ENCODE data around the gene AKR1C4.
A peak's percentile ranks its signal among the peaks of the same experiment; 100 is the strongest.
"Not testable (repeated sequence)": the region's sequence is repeated elsewhere in the genome, so short reads cannot be mapped to it uniquely, and the experiment has no call there.

AKR1C4 gene

DNA sequence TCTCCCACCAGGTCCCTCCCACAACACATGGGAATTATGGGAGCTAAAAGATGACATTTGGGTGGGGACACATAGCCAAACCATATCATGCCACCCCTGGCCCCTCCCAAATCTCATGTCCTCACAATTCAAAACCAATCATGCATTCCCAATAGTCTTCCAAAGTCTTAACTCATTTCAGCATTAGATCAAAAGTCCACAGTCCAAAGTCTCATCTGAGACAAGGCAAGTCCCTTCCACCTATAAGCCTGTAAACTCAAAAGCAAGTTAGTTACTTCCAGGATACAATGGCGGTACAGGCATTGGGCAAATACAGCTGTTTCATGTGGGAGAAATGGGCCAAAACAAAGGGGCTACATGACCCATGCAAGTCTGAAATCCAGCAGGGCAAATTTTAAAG, 13.1 kb downstream of the AKR1C4 start:
- DNase-seq: not testable (repeated sequence)

DNA sequence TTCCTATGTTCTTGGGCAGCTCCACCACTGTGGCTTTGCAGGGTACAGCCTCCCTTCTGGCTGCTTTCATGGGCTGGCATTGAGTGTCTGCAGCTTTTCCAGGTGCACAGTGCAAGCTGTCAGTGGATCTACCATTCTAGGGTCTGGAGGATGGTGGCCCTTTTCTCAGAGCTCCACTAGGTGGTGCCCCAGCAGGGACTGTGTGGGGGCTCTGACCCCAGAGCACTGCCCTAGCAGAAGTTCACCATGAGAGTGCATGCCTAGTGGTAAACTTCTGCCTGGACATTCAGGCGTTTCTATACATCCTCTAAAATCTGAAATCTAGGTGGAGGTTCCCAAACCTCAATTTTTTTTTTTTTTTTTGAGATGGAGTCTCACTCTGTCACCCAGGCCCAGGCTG, 13.6 kb downstream of the AKR1C4 start:
- DNase-seq: peak; percentile 16

DNA sequence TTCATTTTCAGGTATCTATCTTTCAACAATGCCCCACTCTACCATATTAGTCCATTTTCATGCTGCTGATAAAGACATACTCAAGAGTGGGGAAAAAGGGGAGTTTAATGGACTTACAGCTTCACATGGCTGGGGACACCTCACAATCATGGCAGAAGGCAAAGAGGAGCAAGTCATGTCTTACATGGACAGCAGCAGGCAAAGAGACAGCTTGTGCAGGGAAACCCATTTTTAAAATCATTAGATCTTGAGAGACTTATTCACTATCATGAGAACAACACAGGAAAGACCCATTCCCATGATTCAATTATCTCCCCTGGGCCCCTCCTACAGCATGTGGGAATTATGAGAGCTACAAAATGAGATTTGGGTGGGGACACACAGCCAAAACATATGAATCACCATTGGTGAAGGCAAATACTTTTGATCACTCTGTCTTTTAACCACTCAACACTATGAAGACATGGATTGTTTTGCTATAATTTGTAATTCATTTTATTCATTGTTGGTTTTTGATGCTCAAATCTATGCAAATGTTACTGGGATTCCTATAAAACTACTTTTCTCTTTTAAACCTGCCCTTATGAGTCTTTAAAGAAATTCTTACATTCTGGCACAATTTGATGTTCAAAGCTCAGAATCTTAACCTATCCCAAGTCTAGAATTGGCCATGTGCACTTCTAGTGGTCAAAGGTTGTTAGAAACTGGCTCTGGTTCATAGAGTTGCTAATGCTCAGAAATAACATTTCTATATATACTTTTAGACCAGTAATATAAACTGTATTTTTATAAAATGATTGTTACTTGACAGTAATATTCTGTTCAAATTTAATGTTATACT, 15.3 kb downstream of the AKR1C4 start:
- no peak for DNase-seq

DNA sequence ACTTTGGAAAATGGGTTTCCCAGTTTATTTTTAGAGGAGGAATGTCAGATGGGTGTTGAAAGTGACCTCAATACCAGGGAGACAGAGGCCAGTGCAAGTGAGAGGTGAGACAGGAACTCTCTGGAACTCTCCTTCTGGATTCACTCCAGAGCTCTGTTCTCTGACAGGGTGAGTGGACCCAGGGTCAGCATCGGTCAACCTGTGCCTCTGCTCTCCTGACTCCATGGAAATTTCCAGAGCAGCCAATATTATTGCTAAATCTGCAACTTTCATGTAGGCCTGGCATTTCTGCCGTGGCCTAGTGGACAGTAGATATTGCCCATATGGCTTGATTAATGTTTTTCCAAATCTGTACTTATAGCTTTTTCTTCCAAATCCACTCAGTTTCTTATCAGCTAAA, 20.2 kb downstream of the AKR1C4 start:
- no peak for DNase-seq

DNA sequence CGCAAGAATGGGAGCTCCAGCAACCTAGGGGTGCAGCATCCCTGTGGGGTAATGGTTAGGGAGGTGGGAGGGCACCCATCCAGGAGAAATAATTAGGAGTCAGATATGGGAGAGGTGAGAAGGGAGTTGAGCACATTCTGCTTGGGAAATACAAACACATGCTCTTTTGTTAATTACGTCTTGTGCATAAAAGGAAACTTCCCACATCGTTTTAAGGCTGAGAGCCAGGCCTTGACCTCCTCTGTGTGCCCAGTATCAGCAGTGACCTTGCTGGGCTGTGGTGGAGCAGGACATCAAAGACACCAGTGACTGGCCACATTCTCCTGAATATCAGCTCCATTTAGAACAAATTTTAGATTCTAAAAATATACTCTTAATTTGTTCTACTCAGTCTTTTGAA, 22.6 kb downstream of the AKR1C4 start:
- DNase-seq: no peak

DNA sequence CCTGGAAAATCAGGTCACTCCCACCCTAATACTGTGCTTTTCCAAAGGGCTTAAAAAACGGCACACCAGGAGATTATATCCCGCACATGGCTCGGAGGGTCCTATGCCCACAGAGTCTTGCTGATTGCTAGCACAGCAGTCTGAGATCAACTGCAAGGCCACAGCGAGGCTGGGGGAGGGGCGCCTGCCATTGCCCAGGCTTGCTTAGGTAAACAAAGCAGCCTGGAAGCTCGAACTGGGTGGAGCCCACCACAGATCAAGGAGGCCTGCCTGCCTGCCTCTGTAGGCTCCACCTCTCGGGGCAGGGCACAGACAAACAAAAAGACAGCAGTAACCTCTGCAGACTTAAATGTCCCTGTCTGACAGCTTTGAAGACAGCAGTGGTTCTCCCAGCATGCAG, 26.3 kb downstream of the AKR1C4 start:
- DNase-seq: not testable (repeated sequence)

DNA sequence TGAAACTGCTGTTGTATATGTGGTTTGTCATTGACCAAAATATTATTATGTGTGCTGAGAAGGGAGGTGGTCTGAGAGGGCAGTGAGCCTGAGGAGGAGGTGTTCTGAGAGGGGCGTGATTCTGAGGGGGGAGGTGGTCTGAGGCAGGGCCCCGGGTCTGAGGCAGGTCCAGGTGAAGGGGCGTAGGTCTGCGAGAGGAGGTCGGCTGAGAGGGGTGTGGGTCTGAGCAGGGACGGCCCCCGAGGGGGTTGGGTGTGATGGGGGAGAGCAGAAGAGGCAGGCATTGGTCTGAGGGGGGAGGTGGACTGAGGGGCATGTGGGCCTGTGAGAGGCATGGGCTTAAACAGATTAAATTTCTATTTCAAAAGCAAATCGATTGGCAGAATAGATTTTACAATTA, 32.4 kb downstream of the AKR1C4 start:
- DNase-seq: no peak

DNA sequence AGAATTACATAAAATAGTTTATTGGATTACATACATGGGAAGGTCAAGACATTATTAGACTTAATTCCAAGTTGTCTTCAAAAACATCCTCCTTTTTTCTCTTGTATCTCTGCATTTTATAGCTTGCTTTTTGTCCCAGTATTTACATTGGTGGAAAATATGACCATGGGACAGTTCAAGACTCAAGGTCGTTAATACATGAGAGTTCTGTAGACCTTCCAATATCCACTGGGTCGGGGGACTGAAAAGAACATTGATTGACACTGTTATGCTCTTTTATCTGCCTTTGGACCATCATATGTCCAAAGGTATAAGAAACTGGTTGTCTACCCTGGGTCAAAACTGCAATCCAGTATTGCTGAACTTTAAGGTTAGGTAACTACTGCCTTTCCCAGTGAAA, 36.7 kb downstream of the AKR1C4 start:
- no peak for DNase-seq

DNA sequence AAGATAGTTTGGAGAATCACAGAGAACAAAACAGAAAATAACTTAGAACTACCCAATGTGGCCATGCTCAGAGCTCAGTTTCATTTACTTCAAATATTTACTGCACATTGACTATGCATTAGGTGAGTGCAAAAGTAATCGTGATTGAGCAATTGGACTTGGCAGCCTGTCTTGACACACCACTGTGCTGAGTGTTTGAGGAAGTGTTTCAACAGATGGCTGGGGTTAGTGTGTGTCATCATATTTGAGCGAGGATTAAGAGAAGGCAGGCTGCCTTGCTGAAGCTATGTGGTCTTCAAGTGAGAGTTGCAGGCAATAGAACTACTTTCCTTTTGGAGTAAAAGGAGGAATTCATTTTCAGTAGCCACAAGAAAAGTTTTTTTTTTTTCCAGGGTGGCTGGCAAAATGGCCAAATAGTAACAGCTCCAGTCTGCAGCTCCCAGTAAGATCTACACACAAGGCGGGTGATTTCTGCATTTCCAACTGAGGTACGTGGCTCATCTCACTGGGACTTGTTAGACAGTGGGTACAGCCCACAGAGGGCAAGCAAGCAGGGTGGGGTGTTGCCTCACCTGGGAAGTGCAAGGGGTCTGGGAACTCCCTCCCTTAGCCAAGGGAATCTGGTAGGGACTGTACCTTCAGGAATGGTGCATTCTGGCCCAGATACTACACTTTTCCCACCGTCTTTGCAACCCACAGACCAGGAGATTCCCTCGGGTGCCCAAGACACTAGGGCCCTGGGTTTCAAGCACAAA, 37.6 kb downstream of the AKR1C4 start:
- DNase-seq: peak; percentile 82

DNA sequence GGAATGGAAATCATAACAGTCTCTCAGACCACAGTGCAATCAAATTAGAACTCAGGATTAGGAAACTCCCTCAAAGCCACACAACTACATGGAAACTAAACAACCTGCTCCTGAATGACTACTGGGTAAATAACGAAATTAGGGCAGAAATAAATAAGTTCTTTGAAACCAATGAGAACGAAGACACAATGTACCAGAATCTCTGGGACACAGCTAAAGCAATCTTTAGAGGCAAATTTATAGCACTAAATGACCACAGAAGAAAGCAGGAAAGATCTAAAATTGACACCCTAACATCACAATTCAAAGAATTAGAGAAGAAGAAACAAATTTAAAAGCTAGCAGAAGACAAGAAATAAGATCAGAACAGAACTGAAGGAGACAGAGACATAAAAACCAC, 40.9 kb downstream of the AKR1C4 start:
- not testable (repeated sequence) for DNase-seq

DNA sequence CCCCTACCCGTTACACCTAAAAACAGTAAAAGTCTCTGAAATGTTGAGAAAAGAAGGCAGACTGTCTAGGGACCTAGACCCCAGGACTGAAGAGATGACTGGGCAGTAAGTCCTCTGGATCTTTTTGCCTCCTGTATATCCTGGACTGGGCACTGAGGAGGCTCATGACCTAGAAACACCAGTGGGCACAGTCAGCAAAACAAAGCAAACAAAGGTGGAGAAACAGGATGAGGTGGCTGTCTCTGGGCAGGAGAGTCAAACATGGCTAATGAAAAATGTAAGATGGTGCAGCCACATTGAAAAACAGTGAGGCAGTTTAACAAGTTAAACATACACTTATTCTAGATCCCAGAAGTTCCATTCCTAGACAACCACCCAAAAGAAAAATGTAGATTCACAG, 45.9 kb downstream of the AKR1C4 start:
- no peak for DNase-seq

DNA sequence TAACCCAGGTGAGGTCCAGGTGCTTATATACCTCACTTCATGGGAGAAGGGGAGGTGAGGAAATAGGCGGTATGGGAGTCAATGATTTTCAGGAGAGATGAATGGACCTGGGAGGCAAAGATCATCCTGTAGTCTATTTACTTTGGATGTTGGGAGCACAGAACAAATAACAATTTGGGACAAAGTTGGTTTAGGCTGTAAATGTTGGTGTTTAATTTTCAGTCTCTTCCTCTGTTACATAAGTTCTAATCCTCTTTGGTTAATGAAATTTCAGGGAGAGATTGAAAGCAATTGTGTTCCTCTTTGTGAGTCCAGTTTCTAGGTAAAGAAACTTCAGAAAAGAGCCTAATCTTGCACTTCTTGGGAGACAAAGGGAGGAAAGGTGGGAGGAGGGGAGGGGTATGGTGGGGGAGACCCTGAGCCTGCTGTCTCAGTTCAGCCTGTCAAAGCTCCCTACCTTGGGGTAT, 46.9 kb downstream of the AKR1C4 start:
- DNase-seq: no peak

DNA sequence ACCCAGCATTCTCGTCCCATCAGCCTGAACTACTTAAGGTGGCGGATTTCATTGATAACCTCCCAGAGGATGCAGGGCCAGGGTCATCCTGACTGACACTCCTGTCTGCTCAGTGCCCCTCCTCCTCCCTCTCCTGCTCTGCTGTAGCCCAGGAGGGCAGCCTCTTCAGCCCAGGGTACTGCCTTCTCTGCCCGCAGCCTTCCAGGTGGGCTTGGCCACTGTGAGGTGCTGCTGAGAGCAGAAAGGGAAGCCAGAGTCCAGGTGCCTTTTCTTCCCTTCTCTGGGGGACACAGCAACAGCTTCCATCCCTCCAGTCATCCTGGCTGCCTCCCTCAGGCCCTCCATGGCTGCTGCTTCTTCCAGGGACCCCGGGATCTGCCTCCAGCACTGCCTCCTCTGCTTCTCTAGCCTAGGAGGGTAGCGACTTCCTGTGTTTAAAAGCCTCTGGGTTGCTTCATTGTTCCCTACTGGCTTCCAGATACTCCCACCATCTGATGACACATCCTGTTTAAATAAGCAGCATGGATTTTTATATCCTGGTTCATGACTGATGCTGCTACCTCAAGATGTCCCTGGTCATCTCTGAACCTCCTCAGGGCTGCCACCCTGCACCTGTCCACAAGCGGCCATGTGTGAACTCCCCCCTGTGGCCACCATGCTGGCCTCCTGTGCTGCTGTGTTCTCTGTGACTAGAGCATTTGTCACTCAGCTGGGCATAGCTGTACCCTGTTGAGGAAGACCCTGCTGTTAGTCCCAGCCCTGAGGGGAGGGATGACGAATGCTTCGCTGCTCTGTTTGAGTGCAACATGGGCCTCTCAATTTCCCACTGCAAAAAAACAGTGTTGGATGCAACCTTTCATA, 55.8 kb downstream of the AKR1C4 start:
- DNase-seq: no peak

DNA sequence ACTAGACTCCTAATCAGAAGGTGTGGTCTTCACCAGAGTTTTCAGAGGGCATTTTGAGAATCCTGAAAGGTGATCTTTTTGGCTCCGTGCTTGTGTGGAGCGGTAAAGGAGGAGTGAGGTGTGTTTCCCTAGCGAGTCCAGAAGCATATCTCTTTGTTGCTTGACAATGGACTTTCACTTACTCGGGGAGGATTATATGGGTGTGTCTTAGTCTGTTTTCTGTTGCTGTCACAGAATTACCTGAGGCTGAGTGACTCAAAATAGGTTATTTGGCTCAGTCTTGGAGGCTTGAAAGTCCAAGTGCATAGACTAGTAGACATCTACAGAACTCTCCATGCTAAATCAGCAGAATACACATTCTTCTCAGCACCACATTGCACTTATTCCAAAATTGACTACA, 57.9 kb downstream of the AKR1C4 start:
- no peak for DNase-seq

DNA sequence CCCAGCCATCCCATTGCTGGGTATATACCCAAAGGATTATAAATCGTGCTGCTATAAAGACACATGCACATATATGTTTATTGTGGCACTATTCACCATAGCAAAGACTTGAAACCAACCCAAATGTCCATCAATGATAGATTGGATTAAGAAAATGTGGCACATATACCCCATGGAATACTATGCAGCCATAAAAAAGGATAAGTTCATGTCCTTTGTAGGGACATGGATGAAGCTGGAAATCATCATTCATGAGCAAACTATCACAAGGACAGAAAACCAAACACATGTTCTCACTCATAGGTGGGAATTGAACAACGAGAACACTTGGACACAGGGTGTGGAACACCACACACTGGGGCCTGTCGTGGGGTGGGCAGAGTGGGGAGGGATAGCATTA, 61.1 kb downstream of the AKR1C4 start:
- DNase-seq: not testable (repeated sequence)

DNA sequence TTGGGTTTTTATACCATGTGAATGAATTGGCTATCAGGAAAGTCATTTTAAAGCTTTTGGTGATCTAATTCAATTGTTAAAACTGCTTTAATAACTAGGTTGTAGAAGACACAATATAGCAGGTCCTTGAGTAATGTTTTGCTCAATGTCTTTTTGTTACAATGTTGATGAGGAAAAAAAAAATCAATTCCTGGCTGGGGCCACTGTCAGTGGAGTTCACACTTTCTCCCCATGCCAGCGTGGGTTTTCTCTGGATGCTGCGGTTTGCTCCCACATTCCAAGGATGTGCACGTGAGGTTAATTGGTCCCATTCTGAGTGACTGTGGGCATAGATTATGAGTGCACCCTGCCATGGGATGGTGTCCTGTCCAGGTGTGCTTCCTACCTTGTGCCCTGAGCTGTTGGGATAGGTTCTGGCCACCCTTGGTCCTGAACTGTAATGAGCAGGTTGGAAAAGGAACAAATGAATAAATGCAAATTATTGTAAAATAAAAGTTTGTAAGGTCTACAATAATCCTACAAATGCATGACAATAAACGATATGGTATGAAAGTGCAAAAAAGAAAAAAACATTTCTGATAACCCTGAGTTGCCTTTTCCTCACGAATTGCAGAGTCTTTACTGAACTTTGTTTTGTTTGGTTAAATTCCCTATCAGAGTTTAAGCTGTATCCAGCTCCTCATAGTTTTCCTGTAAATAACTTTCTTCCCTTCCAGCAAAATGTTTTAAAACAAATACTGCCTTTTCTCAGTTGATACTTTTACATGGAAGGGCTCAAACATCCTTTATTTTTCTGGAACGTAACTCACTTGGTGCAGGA, 62.7 kb downstream of the AKR1C4 start:
- DNase-seq: no peak

DNA sequence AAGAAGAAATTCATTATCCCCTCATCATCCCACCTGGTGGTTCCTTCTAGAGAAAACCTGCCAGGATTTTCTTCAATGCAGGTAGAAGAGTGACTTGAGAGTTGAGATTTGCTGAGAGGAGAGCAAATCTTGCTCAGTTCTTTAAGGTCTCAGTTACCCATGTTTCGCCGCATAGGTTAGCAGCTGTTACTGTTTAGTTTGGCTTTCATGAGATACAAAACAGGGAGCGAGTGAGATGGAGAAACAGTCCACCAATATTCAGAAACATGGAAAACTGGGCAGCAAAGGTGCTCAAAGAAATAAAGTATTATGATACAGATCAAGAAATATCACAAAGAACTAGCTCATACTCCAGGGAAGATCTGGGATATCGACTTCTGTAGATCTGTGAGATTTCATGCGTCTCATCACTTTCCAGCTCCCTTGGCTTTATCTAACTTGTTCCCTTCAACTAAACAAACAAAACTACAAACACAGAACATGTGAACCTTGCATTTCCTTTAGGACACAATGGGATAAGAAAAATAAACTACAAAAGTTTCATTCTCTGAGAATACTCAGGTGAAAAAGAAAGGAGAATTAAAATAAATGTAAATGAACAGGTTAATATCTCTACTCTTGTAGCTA, 63.4 kb downstream of the AKR1C4 start:
- DNase-seq: no peak

DNA sequence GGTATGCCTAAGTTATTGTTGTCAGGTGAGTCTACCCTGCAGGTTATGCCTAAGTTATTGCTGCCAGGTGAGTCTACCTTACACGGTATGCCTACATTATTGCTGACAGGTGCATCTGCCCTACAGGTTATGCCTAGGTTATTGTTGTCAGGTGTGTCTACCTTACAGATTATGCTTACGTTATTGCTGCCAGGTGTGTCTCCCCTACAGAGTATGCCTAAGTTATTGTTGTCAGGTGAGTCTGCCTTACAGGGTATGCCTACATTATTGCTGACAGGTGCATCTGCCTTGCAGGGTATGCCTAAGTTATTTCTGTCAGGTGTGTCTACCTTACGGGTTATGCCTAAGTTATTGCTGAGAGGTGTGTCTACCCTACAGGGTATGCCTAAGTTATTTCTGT, 64.2 kb downstream of the AKR1C4 start:
- no peak for DNase-seq

DNA sequence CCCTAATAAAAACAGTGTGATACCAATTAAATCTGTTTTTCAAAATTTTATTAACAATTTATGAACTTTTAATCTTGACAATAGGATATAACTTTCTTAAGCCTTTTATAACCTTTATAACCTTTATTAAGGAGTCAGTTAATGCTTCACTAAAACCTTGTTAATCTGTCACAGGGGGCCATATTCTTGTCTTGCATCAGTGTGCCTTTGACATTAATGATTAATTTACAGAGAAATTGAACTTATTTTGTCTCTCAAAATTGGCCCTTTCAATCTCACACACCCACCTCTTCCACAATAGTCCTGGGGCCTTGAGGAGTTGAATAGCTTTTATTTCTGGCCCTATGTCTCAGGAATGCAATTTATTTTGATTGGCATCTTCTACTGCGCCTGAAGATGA, 68.5 kb downstream of the AKR1C4 start:
- DNase-seq: no peak

DNA sequence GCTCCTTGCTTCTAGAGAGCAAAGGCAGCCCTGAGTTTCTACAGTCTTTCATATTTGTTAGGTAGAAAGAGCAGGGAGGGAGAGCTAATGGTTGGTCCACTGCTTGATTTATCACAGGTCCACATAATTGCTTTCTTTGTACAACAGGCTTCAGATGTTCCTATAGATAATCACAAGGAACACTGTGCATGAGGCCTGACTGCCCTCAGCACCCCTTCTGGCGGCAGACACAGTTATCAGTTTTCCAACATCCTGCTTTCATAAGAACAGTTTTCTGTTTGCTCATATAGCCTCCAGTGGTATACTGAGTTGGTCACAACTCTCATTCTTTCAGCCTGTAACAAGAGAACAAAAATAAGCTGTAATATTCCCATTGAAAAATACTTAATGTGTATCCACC, 69.7 kb downstream of the AKR1C4 start:
- peak; percentile 57 for DNase-seq

DNA sequence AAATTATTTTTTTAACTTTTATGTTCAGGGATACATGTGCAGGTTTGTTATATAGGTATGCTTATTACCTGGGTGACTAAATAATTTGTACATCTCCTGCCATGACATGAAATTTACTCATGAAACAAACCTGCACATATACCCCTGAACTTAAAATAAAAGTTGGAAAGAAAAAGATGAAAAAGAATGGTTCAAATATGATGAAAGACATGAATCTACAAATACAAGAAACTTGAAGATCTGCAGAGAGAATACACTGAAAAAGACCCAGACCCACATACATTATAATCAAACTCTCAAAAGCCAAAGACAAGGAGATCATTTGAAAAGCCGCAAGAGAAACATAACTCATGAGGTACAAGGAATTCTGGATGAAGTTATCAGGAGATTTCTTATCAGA, 70.2 kb downstream of the AKR1C4 start:
- DNase-seq: no peak

DNA sequence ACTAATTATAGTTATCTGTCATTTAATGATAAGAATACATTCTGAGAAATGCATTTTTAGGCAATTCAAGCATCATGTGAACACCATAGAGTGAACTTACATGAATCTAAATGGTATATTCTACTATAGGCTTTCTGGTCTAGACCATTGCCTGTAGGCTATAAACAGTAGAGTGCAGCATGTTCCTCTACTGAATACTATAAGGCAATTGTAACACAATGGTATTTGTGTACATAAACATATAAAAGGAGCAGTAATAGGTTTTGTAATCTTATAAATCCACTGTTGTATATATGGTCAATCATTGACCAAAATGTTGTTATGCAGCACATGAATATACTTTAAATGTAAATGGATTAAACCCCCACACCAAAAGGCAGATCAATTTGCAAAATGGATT, 71.6 kb downstream of the AKR1C4 start:
- DNase-seq: no peak

Measured in hematopoietic multipotent progenitor cell treated with erythropoietin and hydrocortisone succinate and interleukin-3 and kit ligand, for 6 days (in vitro differentiated cells).